ENCODE data around the gene NTHL1.

GRCh38 chr16:2082983-2083364 lies 35.3 kb upstream of the NTHL1 start:
- TF ChIP-seq GABPA (tag; conservative IDR thresholded peaks at IDR 0.05; ENCODE audit: low read depth) (no peak), MEIS2 (IDR thresholded peaks at IDR 0.05; ENCODE audit: partially characterized antibody) (no peak), FOSL1 (tag; conservative IDR thresholded peaks at IDR 0.05) (no peak), ELF1 (tag; IDR thresholded peaks at IDR 0.05) (no peak), E2F5 (CRISPR knock-in tag; IDR thresholded peaks at IDR 0.05) (no peak), MED1 (CRISPR knock-in tag; IDR thresholded peaks at IDR 0.05; ENCODE audit: borderline replicate concordance) (no peak), ZNF354B (CRISPR knock-in tag; IDR thresholded peaks at IDR 0.05) (no peak), CCAR2 (IDR thresholded peaks at IDR 0.05; ENCODE audit: low read depth, low read length) (no peak), POLR2A (conservative IDR thresholded peaks at IDR 0.05) (no peak), TAF1 (IDR thresholded peaks at IDR 0.05; ENCODE audit: control insufficient read depth, extremely low read depth, insufficient read depth, low read length, severe bottlenecking) (no peak), HCFC1 (IDR thresholded peaks at IDR 0.05; ENCODE audit: low read depth, low read length) (no peak), ZNF274 (IDR thresholded peaks at IDR 0.05; ENCODE audit: borderline replicate concordance, low read depth, low read length) (no peak), U2AF2 (optimal IDR thresholded peaks at IDR 0.05; ENCODE audit: low read depth, low read length) (no peak)

Data from K562 (cell line).